Stimulated activated CD8-positive, alpha-beta memory T cell treated with anti-CD3 and anti-CD28 coated beads, Interleukin-12 subunit alpha, Interleukin-12 subunit beta, amount 100 ng/mL, for 24 hours (primary cell): ENCODE measurements around the gene PRKN.

Experiments
- DNase-seq: peaks from one replicate; pipeline ENCODE4 v3.0.0-alpha.2; 2020; ENCODE audit errors: extremely low read depth

Gene PRKN

DNA sequence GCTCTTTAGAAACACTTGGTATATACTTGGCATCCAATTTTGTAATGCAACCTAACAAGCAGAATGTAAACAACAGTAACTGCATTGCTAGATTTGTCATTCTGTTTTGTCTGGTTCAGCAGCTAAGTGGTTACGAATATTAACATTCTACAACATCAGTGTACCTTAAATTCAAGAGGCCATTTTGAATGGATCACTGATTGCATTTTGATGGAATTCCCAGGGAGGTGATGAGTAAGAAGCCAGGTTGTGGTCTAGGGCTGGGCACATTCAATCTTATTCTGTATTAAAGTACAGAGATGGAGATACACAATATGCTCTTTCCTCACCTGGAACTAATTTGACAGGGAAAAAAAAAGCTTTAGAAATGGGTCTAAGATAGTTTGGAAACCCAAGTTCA is 483.5 kb downstream of the PRKN start:
- no peak for DNase-seq

- no peak for DNase-seq
Observed at GRCh38 chr6:162242915-162243314, 484.7 kb downstream of the PRKN start.

GRCh38 chr6:162239330-162239729 is 488.2 kb downstream of the PRKN start:
- DNase-seq = no peak

- no peak for DNase-seq
Observed at GRCh38 chr6:162238675-162239074, 488.9 kb downstream of the PRKN start.

- DNase-seq = no peak
Observed at GRCh38 chr6:162237331-162237730, 490.2 kb downstream of the PRKN start.

- no peak for DNase-seq
Observed at GRCh38 chr6:162234631-162235030, 492.9 kb downstream of the PRKN start.

GRCh38 chr6:162230147-162230752 is 497.3 kb downstream of the PRKN start:
- no peak for DNase-seq

DNA sequence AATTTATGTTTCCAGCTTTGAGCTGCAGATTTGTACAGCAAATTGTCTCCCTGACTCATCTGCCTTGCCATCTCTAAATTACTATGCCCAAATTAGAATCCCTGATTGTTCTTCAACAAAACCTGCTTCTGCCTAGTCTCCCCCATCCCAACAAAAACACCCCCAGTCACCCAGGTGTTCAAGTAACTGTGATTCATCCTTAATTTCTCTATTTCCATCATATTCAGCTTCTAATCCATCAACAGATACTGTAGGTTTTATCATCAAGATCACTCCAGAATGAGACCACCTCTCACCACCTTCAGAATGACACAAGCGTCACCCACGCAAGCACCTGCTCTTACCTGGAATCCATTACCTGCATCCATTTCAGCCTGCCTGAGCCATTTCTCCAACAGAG is 498.5 kb downstream of the PRKN start:
- no peak for DNase-seq

- DNase-seq = no peak
Observed at GRCh38 chr6:162226803-162227202, 500.8 kb downstream of the PRKN start.

GRCh38 chr6:162222521-162222920 is 505.0 kb downstream of the PRKN start:
- DNase-seq = no peak

DNA sequence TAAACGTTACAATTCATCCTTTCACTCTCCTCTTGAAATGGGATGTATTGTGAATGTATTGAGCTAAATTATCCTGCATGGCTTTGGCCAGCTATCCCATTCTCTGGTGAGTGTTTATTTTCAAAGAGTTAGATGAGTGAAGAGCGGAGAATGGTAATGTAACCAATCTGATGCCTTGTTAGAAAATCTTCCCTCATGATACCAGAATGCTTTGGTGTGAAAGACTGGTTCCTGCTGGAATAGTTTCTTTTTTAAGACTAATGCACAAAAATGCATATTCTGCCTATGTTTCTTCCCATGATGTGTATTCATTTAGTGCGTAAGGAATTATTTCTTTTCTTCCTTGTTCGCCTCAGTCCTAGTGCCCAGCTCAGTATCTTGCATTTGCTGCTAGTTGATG is 506.7 kb downstream of the PRKN start:
- no peak for DNase-seq

GRCh38 chr6:162219266-162219665 is 508.3 kb downstream of the PRKN start:
- DNase-seq = no peak

DNA sequence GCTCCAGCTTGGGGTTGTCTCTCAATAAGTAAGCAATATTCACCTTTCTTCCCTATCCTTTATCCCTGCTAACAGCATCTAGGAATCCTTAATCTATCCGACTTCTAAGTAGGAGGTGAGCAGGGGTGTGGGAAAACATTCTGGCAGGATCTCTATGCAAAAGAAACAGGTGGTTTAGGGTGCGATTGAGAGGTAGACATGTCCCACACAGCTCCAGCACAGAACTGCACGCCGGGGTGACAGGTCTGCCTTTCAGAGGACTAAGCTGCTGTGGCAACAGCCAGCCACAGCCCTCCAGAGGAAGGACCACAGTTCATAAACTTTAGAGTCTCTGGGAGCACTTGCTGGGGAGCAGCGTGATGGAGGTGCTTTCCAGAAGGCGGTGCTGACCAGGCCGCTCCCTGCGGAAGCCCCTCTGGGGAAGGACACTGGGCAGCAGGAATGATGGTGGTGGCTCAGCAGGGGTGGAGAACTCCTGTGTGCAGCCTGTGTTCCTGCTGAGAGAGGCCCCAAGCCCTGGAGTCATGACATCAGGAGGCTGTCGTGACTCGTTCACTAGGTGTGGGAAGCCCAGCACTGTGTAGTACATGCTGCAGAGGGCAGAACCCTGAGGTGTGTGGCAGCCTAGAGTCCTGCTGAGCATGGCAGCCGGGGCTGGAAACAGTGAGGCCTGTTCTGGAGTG is 509.6 kb downstream of the PRKN start:
- DNase-seq = no peak

- DNase-seq = no peak
Observed at GRCh38 chr6:162217058-162217457, 510.5 kb downstream of the PRKN start.

GRCh38 chr6:162211777-162212176 is 515.8 kb downstream of the PRKN start:
- no peak for DNase-seq

DNA sequence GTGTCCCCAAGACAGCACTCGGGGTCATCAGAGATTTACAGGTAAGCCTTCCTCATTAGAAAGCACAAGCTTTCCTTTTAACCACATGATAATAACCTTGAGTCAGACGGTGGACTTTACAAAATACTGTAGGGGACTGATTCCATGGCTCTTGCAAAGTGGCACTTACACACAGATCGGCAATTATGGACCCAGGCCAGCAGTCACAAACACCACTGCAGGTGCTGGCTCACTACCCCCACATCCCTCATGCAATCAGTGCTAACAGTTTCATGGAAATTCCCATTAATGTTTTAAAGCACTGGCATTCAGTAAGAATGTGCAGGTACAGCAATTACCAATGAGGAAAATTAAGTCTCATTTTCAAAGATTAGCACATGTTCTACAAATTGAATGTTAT is 516.5 kb downstream of the PRKN start:
- DNase-seq = no peak

DNA sequence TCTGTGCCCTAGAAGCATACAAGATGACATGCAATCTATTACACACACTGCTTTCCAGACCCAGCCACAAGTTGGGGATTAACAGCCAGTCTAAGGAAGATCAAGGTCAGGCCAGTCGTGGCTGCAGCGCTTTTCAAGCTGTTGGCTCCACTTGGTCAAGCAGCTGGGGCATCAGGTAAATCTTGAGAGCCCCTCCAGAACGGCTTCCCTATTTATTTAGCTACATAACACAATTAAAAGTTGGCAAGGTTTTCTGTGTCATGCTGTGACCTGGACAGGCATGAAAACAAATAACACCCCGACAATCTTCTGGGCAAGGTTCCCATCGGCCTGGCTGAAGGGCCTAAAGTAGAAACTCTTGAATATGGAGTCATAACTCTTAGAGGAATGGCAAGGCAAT is 524.3 kb downstream of the PRKN start:
- DNase-seq = no peak

GRCh38 chr6:162200945-162201690 is 526.4 kb downstream of the PRKN start:
- no peak for DNase-seq

GRCh38 chr6:162200041-162200440 is 527.5 kb downstream of the PRKN start:
- no peak for DNase-seq

- no peak for DNase-seq
Observed at GRCh38 chr6:162198925-162199324, 528.6 kb downstream of the PRKN start.

- DNase-seq = no peak
Observed at GRCh38 chr6:162198076-162198475, 529.5 kb downstream of the PRKN start.

DNA sequence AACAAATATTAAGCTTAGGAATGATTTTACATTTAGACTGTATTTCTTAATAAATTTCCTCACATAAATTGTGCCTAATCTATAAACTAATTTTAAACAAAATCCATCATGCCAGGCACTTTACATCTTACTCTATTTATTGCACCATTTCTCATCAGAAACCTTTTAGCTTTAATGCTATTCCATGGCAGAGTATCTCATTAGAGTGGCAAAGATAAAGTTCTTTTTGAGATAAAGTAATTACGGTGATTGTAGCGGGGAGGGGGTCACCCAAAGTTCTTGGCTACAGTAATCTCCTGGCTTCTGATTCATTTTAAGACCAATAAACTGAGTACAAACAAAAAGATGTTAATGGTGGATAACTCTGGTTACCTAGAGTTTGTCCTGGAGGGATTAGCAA is 532.1 kb downstream of the PRKN start:
- DNase-seq = no peak

DNA sequence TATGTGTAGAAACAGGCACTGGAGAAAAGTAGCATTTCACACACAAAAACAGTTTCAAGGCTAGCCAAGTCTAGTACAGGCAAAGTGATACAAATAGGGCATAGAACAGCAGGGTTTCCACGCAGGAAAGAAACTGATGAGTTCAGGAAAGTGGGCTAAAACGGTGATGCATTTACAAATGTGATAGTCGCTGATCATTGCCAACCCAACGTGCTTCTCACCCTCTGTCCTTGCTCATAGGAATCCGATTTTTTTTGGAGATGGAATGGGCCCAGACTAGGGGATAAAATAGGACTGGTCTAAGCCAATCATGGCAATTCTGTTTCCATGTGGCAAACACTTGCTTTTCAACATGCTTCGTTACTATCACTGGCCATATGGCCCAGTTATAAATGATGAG is 536.6 kb downstream of the PRKN start:
- DNase-seq = no peak
